B cell (primary cell): ENCODE measurements around the gene POLR2A. TPM values are rescaled to one million over a fixed set of nuclear protein-coding genes. Genes with fewer than 3 reads are reported as not detected.

Experiments
- ATAC-seq: fragments of 200-7000 bp; cut with Tn5 transposase; one replicate; pipeline ENCODE4 v1.10.0; 2021; ENCODE audit warnings: low read depth, mild to moderate bottlenecking, moderate number of reproducible peaks, moderate library complexity
- CTCF ChIA-PET: fragments of 350-600 bp; sonication (Branson Sonifier 250); formaldehyde crosslinking; loops from one replicate; lab custom pipeline; 2021; ENCODE audit warnings: antibody characterized with exemption, inconsistent platforms; lab: Charles Lee
- POLR2A ChIA-PET: fragments of 350-600 bp; sonication (Branson Sonifier 250); formaldehyde crosslinking; loops from one replicate; lab custom pipeline; 2021; ENCODE audit warnings: antibody characterized with exemption; lab: Charles Lee
- DNase-seq: peaks from one replicate; pipeline ENCODE4 v3.0.0; 2013
- H2AFZ ChIP-seq: 2 replicates; pipeline ENCODE4 v1.6.1; 2012; ENCODE audit warnings: mild to moderate bottlenecking, low read depth, low read length; ENCODE audit not compliant: insufficient read depth, poor library complexity, severe bottlenecking
- H3K27ac ChIP-seq, 2 donors: 1 replicate in 1 of 2; 2 replicates in 1 of 2; pipeline ENCODE4 v1.5.1; 2012 to 2013; ENCODE audit warnings: low read length in 2 of 2, mild to moderate bottlenecking in 2 of 2, moderate library complexity in 1 of 2
- H3K27me3 ChIP-seq, 4 experiments: fragments of 200-600 bp in 1 of 4; sonication (generic) in 1 of 4; replicated peaks in 1 of 4; 1 replicate in 2 of 4; 2 replicates in 2 of 4; pipeline versions ENCODE4 v1.6.1 to v1.7.0; 2013 to 2016; ENCODE audit warnings: low read length in 3 of 4, mild to moderate bottlenecking in 2 of 4, mixed read lengths in 1 of 4, moderate library complexity in 1 of 4; ENCODE audit not compliant: insufficient read depth in 4 of 4, control insufficient read depth in 3 of 4; ENCODE audit errors: control extremely low read depth in 1 of 4
- H3K36me3 ChIP-seq, 2 experiments: replicated peaks in 1 of 2; 1 replicate in 1 of 2; 2 replicates in 1 of 2; pipeline versions ENCODE4 v1.6.1 to v1.7.1; 2013; ENCODE audit warnings: low read length in 1 of 2; ENCODE audit not compliant: insufficient read depth in 2 of 2, control insufficient read depth in 1 of 2; ENCODE audit errors: control extremely low read depth in 1 of 2, extremely low read depth in 1 of 2
- H3K4me1 ChIP-seq, 2 donors: fragments of 200-600 bp in 1 of 2; sonication (generic) in 1 of 2; 1 replicate in 1 of 2; 2 replicates in 1 of 2; pipeline versions ENCODE4 v1.5.1 to v1.6.1; 2013 to 2017; ENCODE audit warnings: low read length in 2 of 2; ENCODE audit not compliant: control insufficient read depth in 2 of 2, insufficient read depth in 2 of 2
- H3K4me2 ChIP-seq: replicated peaks from 2 replicates; pipeline ENCODE3; 2012; ENCODE audit warnings: mild to moderate bottlenecking, low read depth, low read length; ENCODE audit not compliant: poor library complexity, severe bottlenecking
- H3K4me3 ChIP-seq, 5 experiments: fragments of 200-600 bp in 1 of 5; sonication (generic) in 1 of 5; 1 replicate in 3 of 5; 2 replicates in 2 of 5; pipeline versions ENCODE4 v1.5.1 to v1.7.0; 2011 to 2016; ENCODE audit warnings: low read length in 4 of 5, mild to moderate bottlenecking in 4 of 5, low read depth in 2 of 5, control low read depth in 1 of 5, moderate library complexity in 1 of 5; ENCODE audit not compliant: insufficient read depth in 1 of 5; ENCODE audit errors: control extremely low read depth in 1 of 5, extremely low read depth in 1 of 5
- H3K79me2 ChIP-seq: fragments of 200-600 bp; sonication (generic); one replicate; pipeline ENCODE4 v1.6.0; 2016; ENCODE audit warnings: low read length; ENCODE audit not compliant: control insufficient read depth, insufficient read depth
- H3K9ac ChIP-seq: fragments of 200-600 bp; sonication (generic); 2 replicates; pipeline ENCODE4 v1.6.1; 2017; ENCODE audit warnings: mild to moderate bottlenecking, low read length, moderate library complexity
- H3K9me3 ChIP-seq, 3 donors: one replicate each; pipeline versions ENCODE4 v1.6.1 to v1.7.1; 2013; ENCODE audit warnings: low read length in 2 of 3; ENCODE audit not compliant: control insufficient read depth in 2 of 3, insufficient read depth in 1 of 3; ENCODE audit errors: control extremely low read depth in 1 of 3
- H4K20me1 ChIP-seq: 2 replicates; pipeline ENCODE4 v1.6.0; 2012; ENCODE audit warnings: mild to moderate bottlenecking, low read length; ENCODE audit not compliant: insufficient read depth, control insufficient read depth, poor library complexity, severe bottlenecking
- H3K27ac Mint-ChIP-seq: one replicate; pipeline ENCODE4 v1.8.0; 2021; ENCODE audit warnings: mixed read lengths
- H3K27me3 Mint-ChIP-seq: one replicate; pipeline ENCODE4 v1.8.0; 2021; ENCODE audit warnings: mixed read lengths
- H3K4me1 Mint-ChIP-seq: one replicate; pipeline ENCODE4 v1.8.0; 2021; ENCODE audit warnings: mixed read lengths
- H3K4me3 Mint-ChIP-seq: one replicate; pipeline ENCODE4 v1.8.0; 2021; ENCODE audit warnings: mixed read lengths
- H3K9me3 Mint-ChIP-seq: one replicate; pipeline ENCODE4 v1.8.0; 2022; ENCODE audit warnings: mixed read lengths; ENCODE audit not compliant: insufficient read depth
- CTCF ChIP-seq: fragments of 200-600 bp; IDR thresholded peaks from one replicate; pipeline ENCODE4 v1.8.0; 2022; ENCODE audit warnings: antibody characterized with exemption, mild to moderate bottlenecking
- EZH2 ChIP-seq: IDR thresholded peaks from 2 replicates; pipeline ENCODE4 v1.6.1; 2012; ENCODE audit warnings: borderline replicate concordance, low read depth, mild to moderate bottlenecking, moderate library complexity, low read length; ENCODE audit not compliant: insufficient read depth, poor library complexity, severe bottlenecking
- WGBS: methylation state at CpG from one replicate; pipeline ENCODE4 v1.1.5; 2013; ENCODE audit warnings: missing lambda C conversion rate; ENCODE audit not compliant: insufficient coverage; 5-methylcytosine and 5-hydroxymethylcytosine counted together
- intact Hi-C: fragments of 100-400 bp; cut with micrococcal nuclease; formaldehyde crosslinking; loops from one replicate; pipeline ENCODE4 v1.10.0; 2022
- polyA plus RNA-seq: library from polyadenylated mRNA; depleted of rRNA; stranded (reverse); fragments of >200 nt; gene quantifications from 2 replicates; pipeline ENCODE4 v1.2.3, GENCODE V29; 2012
- total RNA-seq, 2 donors: library from RNA; stranded (reverse); fragments of 120-200 nt in 1 of 2; gene quantifications; 1 replicate in 1 of 2; 2 replicates in 1 of 2; pipeline versions ENCODE4 v1.2.3 to v1.2.4, GENCODE V29; 2013 to 2022

Gene POLR2A
- total and polyA plus RNA-seq, 2 donors (not counting 1 experiment from before 2014, with no cell fraction given) = 56.5 to 225 TPM

GRCh38 chr17:7464081-7464480 is 20.1 kb upstream of the POLR2A start:
- CTCF ChIA-PET = interaction anchor here (0.6 kb wide), 1 partner anchor 72 kb away, joined by 3 read pairs; no protein-coding TSS in a partner anchor
- H3K9me3 Mint-ChIP-seq = no peaks in the 10 kb centered on the region

More at GRCh38 chr17:7464081-7464480, 20.1 kb upstream of the POLR2A start:
- Mint-ChIP-seq H3K4me3 (no peak overlapping the region), H3K4me1 (peaks cover 18% of the 10 kb centered on the region), H3K27ac (no peak overlapping the region), H3K27me3 (no peaks in the 10 kb centered on the region)
- Histone ChIP-seq H3K4me2 (no peak overlapping the region), H2AFZ (no peak overlapping the region), H3K27me3 (no peaks in the 10 kb centered on the region), H3K27ac (no peak overlapping the region), H3K36me3 (peaks cover 0 to 29% of the 10 kb centered on the region in 2 experiments), H3K4me1 (peaks cover 8 to 12% of the 10 kb centered on the region in 2 donors), H4K20me1 (peaks cover 41% of the 10 kb centered on the region), H3K9me3 (no peaks in the 10 kb centered on the region), H3K4me3 (no peak overlapping the region), H3K9ac (no peak overlapping the region), H3K79me2 (peaks cover 19% of the 10 kb centered on the region)
- POLR2A ChIA-PET = interaction anchor here (0.6 to 0.8 kb wide), 3 partner anchors 97 to 221 kb away, joined by 4 to 10 read pairs (median 6); no protein-coding TSS in a partner anchor
- DNase-seq = no peak
- 96% methylated on average over 5 of the region's 9 CpGs for WGBS
- no peak for ATAC-seq
- TF ChIP-seq CTCF (no peak), EZH2 (no peak)
- intact Hi-C loops = no loop called here
